OCI-LY3 (cell line): Measurements from ENCODE around the gene FCRL1.

Experiments used
- CTCF ChIP-seq: fragments of 200-600, 300-600 bp; sonication (generic); IDR thresholded peaks from 2 replicates; pipeline ENCODE4 v1.5.1; 2014; ENCODE audit warnings: antibody characterized with exemption, low read length, low read depth
- EZH2phosphoT487 ChIP-seq: fragments of 200-600 bp; shearing (Covaris generic); IDR thresholded peaks from 2 replicates; pipeline ENCODE4 v1.6.1; 2018; ENCODE audit warnings: antibody characterized with exemption, mixed run types, low read depth

GRCh38 chr1:157784801-157785200 is 35.1 kb downstream of the FCRL1 start:
- TF ChIP-seq CTCF = no peak
- TF ChIP-seq EZH2phosphoT487 = no peak
